Caco-2 (cell line): ENCODE results near the gene POLR1G. TPM values are rescaled to one million over a fixed set of nuclear protein-coding genes. Genes with fewer than 3 reads are reported as not detected.
A peak's percentile ranks its signal among the peaks of the same experiment; 100 is the strongest.

Experiments used
- BruUV-seq: library from RNA; stranded (reverse); fragments of 400-500 nt; replicated peaks from 2 replicates; lab custom pipeline; 2021; lab: Mats Ljungman, UMichigan
- CTCF ChIA-PET: fragments of 300-600 bp; sonication (Branson Sonifier 250); formaldehyde crosslinking; loops from one replicate; lab custom pipeline; 2022; ENCODE audit warnings: antibody characterized with exemption; lab: Charles Lee
- POLR2A ChIA-PET: fragments of 300-600 bp; sonication (Branson Sonifier 250); formaldehyde crosslinking; loops from one replicate; lab custom pipeline; 2022; ENCODE audit warnings: antibody characterized with exemption; lab: Charles Lee
- DNase-seq, 2 experiments: peaks; one replicate each; pipeline versions ENCODE4 v3.0.0 to v3.0.0-alpha.2; 2020 to 2022
- H3K27me3 ChIP-seq: replicated peaks from 2 replicates; pipeline ENCODE4 v1.6.0; 2011; ENCODE audit warnings: low read length; ENCODE audit not compliant: control insufficient read depth, insufficient read depth
- H3K36me3 ChIP-seq: 2 replicates; pipeline ENCODE4 v1.5.1; 2011; ENCODE audit warnings: low read length; ENCODE audit not compliant: control insufficient read depth, insufficient read depth
- H3K4me1 ChIP-seq: fragments of 250-450 bp; sonication (Bioruptor Pico); 2 replicates; pipeline ENCODE4 v1.5.1; 2020; ENCODE audit warnings: mild to moderate bottlenecking
- H3K4me3 ChIP-seq: 2 replicates; pipeline ENCODE4 v1.5.1; 2011; ENCODE audit warnings: low read depth, mild to moderate bottlenecking, control low read depth, low read length
- H3K9me3 ChIP-seq: fragments of 250-450 bp; sonication (Bioruptor Pico); 2 replicates; pipeline ENCODE4 v1.5.1; 2020; ENCODE audit warnings: mild to moderate bottlenecking, moderate library complexity
- H3K27ac Mint-ChIP-seq: one replicate; pipeline ENCODE4 v1.8.0; 2022; ENCODE audit warnings: mixed read lengths; ENCODE audit not compliant: unreplicated experiment
- H3K27me3 Mint-ChIP-seq: one replicate; pipeline ENCODE4 v1.8.0; 2022; ENCODE audit warnings: mixed read lengths; ENCODE audit not compliant: insufficient read depth, unreplicated experiment
- H3K36me3 Mint-ChIP-seq: one replicate; pipeline ENCODE4 v1.8.0; 2022; ENCODE audit warnings: mild to moderate bottlenecking, mixed read lengths; ENCODE audit not compliant: insufficient read depth, unreplicated experiment
- H3K4me1 Mint-ChIP-seq: one replicate; pipeline ENCODE4 v1.8.0; 2022; ENCODE audit warnings: low read depth, mixed read lengths; ENCODE audit not compliant: unreplicated experiment
- H3K4me3 Mint-ChIP-seq: one replicate; pipeline ENCODE4 v1.8.0; 2022; ENCODE audit warnings: mild to moderate bottlenecking, moderate library complexity, mixed read lengths; ENCODE audit not compliant: unreplicated experiment
- H3K9me3 Mint-ChIP-seq: one replicate; pipeline ENCODE4 v1.8.0; 2022; ENCODE audit warnings: mixed read lengths; ENCODE audit not compliant: unreplicated experiment
- intact Hi-C: fragments of 100-400 bp; cut with micrococcal nuclease; formaldehyde crosslinking; loops from one replicate; pipeline ENCODE4 v1.10.0; 2022; ENCODE audit not compliant: unreplicated experiment
- total RNA-seq: library from RNA; stranded (reverse); gene quantifications from 2 replicates; pipeline ENCODE4 v1.2.3, GENCODE V29; 2022
- TF ChIP-seq, protein P1 (sequence below), 2 experiments: fragments of 200-600 bp in 1 of 2; IDR thresholded peaks; 1 replicate in 1 of 2; 2 replicates in 1 of 2; pipeline versions ENCODE4 v1.5.1 to v1.8.0; 2011 to 2022; ENCODE audit warnings: antibody characterized with exemption in 1 of 2, control low read depth in 1 of 2, inconsistent platforms in 1 of 2, low read depth in 1 of 2, low read length in 1 of 2, mild to moderate bottlenecking in 1 of 2, moderate library complexity in 1 of 2; ENCODE audit not compliant: insufficient read depth in 1 of 2, severe bottlenecking in 1 of 2, unreplicated experiment in 1 of 2

The POLR1G gene
- total RNA-seq, 1 experiment from 2014 or later, result 27.7 TPM

- BruUV-seq, result TSS peak; percentile 71
- TF ChIP-seq, protein P1, sequence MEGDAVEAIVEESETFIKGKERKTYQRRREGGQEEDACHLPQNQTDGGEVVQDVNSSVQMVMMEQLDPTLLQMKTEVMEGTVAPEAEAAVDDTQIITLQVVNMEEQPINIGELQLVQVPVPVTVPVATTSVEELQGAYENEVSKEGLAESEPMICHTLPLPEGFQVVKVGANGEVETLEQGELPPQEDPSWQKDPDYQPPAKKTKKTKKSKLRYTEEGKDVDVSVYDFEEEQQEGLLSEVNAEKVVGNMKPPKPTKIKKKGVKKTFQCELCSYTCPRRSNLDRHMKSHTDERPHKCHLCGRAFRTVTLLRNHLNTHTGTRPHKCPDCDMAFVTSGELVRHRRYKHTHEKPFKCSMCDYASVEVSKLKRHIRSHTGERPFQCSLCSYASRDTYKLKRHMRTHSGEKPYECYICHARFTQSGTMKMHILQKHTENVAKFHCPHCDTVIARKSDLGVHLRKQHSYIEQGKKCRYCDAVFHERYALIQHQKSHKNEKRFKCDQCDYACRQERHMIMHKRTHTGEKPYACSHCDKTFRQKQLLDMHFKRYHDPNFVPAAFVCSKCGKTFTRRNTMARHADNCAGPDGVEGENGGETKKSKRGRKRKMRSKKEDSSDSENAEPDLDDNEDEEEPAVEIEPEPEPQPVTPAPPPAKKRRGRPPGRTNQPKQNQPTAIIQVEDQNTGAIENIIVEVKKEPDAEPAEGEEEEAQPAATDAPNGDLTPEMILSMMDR (IDR thresholded peaks at IDR 0.05; ENCODE audit: insufficient read depth in 1 of 2, low read depth in 1 of 2, low read length in 1 of 2, severe bottlenecking in 1 of 2, unreplicated experiment in 1 of 2), result no peak
- intact Hi-C loops, result loop anchor here (1.0 kb wide), 1 partner anchor 19 kb away; no protein-coding TSS in a partner anchor
- ChIA-PET CTCF (interaction anchor here (1.2 to 3.2 kb wide), 2 partner anchors 10 to 29 kb away, joined by 3 to 14 read pairs; no protein-coding TSS in a partner anchor), POLR2A (interaction anchor here (1.0 kb wide), 1 partner anchor 18 kb away, joined by 5 read pairs; the partner anchor contains the start of gene FOSB)
- no peak for DNase-seq
- Histone ChIP-seq H3K4me3 (peak overlapping the region; percentile 51), H3K27me3 (no peaks in the 10 kb centered on the region), H3K36me3 (no peaks in the 10 kb centered on the region), H3K9me3 (no peaks in the 10 kb centered on the region), H3K4me1 (peaks cover 24% of the 10 kb centered on the region)
- Mint-ChIP-seq H3K27ac (peak overlapping the region; percentile 98), H3K4me1 (peaks cover 39% of the 10 kb centered on the region), H3K36me3 (peaks cover 10% of the 10 kb centered on the region), H3K4me3 (peak overlapping the region; percentile 82), H3K27me3 (no peaks in the 10 kb centered on the region), H3K9me3 (no peaks in the 10 kb centered on the region)
Measured at GRCh38 chr19:45450012-45450333, 43.5 kb downstream of the POLR1G start.

DNA sequence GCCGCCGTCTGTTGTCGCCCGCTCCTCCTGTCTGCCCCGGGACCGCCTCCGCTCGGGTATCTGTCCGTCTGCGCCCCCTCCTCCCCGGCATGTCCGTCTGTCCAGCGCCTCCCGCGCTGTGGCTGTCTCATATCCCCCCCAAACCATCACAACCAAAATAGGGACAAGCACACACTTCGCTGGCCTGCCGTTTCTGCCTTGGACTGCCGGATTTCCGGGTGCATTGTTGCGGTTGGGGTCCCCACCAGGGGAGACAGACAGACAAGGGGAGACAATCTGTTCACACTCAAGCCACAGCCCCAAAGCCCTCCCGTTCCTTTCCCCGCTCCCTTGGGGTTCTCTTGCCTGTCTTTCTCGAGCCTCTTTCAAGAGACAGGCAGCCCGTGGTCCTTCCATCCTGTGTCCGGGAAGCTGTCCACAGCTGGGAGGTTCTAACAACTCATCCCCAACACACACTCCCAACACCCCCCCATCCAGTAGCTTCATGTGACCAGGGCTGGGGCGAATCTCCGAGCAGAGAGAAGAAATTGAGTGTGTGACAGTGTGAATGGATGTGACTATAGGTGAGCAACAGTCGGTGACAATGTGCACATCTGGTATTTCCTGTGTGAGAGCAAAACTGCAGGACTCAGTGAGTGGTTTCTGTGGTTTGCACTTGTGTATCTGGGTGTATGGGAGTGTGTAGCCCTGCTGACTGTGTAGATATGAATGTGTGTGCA is 44.8 kb downstream of the POLR1G start:
- H3K27ac Mint-ChIP-seq, result peak overlapping the region; percentile 98
- TSS peak; percentile 81 for BruUV-seq
- H3K36me3 Mint-ChIP-seq, result peaks cover 19% of the 10 kb centered on the region
- H3K27me3 ChIP-seq, result no peaks in the 10 kb centered on the region
- intact Hi-C loops, result no loop called here
- H3K27me3 Mint-ChIP-seq, result no peaks in the 10 kb centered on the region
- H3K4me3 ChIP-seq, result peak overlapping the region; percentile 52
- H3K4me3 Mint-ChIP-seq, result peak overlapping the region; percentile 82
- no peaks in the 10 kb centered on the region for H3K9me3 Mint-ChIP-seq
- H3K9me3 ChIP-seq, result no peaks in the 10 kb centered on the region
- peaks cover 39% of the 10 kb centered on the region for H3K4me1 Mint-ChIP-seq
- TF ChIP-seq, protein P1 (IDR thresholded peaks at IDR 0.05; ENCODE audit: insufficient read depth in 1 of 2, low read depth in 1 of 2, low read length in 1 of 2, severe bottlenecking in 1 of 2, unreplicated experiment in 1 of 2), result no peak
- peak in 1 of 2 experiments; percentile 37 for DNase-seq
- POLR2A ChIA-PET, result interaction anchor here (0.5 to 0.6 kb wide), 2 partner anchors 16 to 803 kb away, joined by 3 to 5 read pairs; no protein-coding TSS in a partner anchor
- peaks cover 35% of the 10 kb centered on the region for H3K4me1 ChIP-seq
- H3K36me3 ChIP-seq, result no peaks in the 10 kb centered on the region
- CTCF ChIA-PET, result no interaction called here

- POLR2A ChIA-PET, result no interaction called here
- H3K4me1 Mint-ChIP-seq, result peaks cover 42% of the 10 kb centered on the region
- H3K27me3 Mint-ChIP-seq, result no peaks in the 10 kb centered on the region
- H3K4me1 ChIP-seq, result peaks cover 36% of the 10 kb centered on the region
- H3K4me3 ChIP-seq, result no peak overlapping the region
- H3K36me3 ChIP-seq, result no peaks in the 10 kb centered on the region
- TF ChIP-seq, protein P1 (IDR thresholded peaks at IDR 0.05; ENCODE audit: insufficient read depth in 1 of 2, low read depth in 1 of 2, low read length in 1 of 2, severe bottlenecking in 1 of 2, unreplicated experiment in 1 of 2), result no peak
- H3K9me3 Mint-ChIP-seq, result no peaks in the 10 kb centered on the region
- intact Hi-C loops, result no loop called here
- no peak for DNase-seq
- H3K27me3 ChIP-seq, result no peaks in the 10 kb centered on the region
- H3K9me3 ChIP-seq, result no peaks in the 10 kb centered on the region
- H3K4me3 Mint-ChIP-seq, result peak overlapping the region; percentile 82
- CTCF ChIA-PET, result no interaction called here
- H3K27ac Mint-ChIP-seq, result peak overlapping the region; percentile 98
- no TSS peak for BruUV-seq
- peaks cover 19% of the 10 kb centered on the region for H3K36me3 Mint-ChIP-seq
Measured at GRCh38 chr19:45451850-45452387, 45.5 kb downstream of the POLR1G start.
